GM18868 (cell line): Measurements from ENCODE around the gene RMND5A.

Experiments used
- ATAC-seq: cut with Tn5 transposase; IDR thresholded peaks from one replicate; pipeline ENCODE4 v1.9.1; 2021; ENCODE audit warnings: mild to moderate bottlenecking, moderate library complexity; ENCODE audit not compliant: unreplicated experiment

The RMND5A gene

GRCh38 chr2:86764661-86765309 lies 44.7 kb downstream of the RMND5A start:
- ATAC-seq: peak; percentile 67

DNA sequence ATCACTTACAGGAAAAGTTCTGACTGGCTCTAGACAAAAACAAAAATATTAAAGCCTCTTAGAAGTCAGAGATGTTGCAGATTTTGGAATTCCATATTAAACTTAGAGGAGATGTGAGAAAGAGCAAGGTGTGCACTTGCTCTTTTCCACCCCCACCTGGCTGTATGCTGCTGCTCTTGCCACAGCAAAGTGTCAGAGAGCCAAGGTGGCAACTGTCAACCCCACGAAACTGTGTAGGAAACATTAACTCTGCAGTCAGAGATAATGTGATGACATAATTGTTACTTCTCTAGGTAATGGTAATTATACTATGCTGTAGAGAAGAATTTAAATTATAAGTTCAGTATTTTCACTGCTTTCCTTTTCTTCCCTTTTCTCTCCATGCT lies 45.2 kb downstream of the RMND5A start:
- ATAC-seq: no peak

DNA sequence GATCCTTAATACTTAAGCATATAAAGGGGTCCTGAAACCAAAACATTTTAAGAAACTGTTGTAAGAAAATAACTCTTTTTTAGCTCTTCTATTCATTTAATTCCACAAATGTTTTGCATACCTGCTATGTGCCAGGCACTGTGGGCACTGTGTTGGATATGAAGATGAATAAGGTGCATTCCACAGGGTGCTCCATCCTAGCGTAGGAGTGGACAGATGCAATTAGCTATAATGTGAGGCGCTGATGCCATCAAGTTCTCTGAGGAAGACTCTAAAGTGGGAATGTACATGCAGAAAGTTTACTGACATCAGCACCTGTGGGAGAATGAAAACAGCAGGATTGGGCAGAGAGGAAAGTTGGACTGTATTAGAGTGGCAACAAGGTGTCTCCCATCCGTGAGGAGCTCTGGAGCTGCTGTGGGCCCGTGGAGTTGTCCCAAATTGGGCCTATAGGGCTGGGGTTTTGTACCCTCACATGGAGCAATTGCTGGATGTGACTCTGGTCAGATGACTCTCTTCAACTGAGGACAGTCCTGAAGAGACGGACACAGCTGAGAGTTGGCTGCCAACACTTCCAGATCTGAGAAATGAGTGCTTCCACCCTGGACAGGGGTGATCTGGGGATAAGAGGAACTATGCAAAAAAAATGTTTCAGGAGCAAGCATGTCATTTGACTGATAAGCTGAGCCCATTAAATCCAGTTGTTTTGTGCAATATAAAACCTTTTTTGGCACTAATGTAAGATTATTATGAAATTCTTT lies 48.3 kb downstream of the RMND5A start:
- ATAC-seq: no peak

GRCh38 chr2:86769838-86770237 lies 49.7 kb downstream of the RMND5A start:
- ATAC-seq: no peak

- ATAC-seq: no peak
These were observed 50.8 kb downstream of the RMND5A start for GRCh38 chr2:86770816-86771301.

DNA sequence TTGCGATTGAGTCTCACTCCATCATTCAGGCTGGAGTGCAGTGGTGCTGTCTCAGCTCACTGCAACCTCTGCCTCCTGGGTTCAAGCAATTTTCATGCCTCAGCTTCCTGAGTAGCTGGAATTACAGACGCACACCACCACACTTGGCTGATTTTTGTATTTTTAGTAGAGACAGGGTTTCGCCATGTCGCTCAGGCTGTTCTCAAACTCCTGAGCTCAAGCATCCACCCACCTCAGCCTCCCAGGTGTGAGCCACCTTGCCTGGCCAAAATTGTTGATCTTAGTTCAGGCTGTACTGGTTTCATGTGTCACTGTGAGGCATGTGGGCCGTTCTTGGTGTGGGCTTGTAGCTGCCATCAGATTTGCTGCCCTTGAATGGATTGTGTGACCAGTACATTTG lies 52.5 kb downstream of the RMND5A start:
- no peak for ATAC-seq

DNA sequence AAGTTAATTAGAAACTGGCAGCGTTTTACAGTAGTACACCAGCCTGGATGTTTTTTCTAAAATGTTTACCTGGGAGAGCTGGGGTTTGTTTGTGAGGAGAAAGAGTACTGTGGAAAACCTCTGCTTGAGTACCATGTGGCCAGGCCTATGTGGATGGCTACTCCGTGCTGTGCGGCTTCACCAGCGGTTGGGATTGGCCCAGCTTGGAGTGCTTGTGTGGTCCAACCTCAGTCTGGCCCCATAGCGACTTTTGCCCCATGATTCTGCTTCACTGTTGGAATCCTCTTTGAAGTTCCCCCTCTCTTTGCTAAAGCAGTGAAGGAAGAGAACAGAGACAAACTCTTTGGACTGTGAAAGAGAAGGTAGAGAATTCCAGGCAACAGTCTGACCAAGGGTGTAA lies 54.8 kb downstream of the RMND5A start:
- ATAC-seq: no peak

GRCh38 chr2:86775338-86775737 lies 55.2 kb downstream of the RMND5A start:
- no peak for ATAC-seq

GRCh38 chr2:86776532-86776931 lies 56.4 kb downstream of the RMND5A start:
- ATAC-seq: no peak

DNA sequence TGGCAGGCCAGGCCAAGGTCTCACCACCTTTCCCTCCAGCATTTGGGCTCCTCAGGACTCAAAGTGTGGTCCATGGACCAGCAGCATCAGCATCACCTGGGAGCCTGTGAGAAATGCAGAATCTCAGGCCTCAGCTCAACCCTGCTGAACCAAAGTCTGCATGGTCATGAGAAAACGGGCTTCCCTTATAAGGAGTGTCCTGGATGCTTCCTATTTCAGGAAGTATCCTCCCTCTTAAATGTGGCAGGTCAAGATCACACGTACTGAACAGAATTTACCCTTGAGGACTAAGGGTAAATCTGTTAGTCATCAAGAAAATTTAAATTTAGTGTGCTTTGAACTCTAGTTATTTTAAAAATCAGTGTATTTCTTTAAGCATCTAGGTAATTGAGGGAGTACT lies 58.9 kb downstream of the RMND5A start:
- no peak for ATAC-seq

GRCh38 chr2:86779971-86780370 lies 59.9 kb downstream of the RMND5A start:
- ATAC-seq: no peak

- no peak for ATAC-seq
These were observed 61.3 kb downstream of the RMND5A start for GRCh38 chr2:86781363-86781762.

DNA sequence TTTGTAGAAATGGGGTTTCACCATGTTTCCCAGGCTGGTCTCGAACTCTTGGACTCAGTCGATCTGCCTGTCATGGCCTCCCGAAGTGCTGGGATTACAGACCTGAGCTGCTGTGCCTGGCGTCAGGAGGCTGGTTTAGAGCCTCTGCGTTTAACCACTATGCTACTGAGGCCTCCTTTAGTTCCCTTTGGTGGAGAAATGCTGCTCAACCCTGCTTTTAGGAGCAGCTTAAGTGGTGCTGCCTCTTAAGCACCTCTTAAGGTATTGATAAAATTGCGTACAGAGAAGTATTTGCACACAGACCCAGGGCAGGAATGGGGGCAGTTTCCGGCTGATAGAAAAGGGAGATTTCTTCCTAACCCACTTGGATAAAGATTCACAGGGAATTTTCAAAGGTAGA lies 62.7 kb downstream of the RMND5A start:
- no peak for ATAC-seq

DNA sequence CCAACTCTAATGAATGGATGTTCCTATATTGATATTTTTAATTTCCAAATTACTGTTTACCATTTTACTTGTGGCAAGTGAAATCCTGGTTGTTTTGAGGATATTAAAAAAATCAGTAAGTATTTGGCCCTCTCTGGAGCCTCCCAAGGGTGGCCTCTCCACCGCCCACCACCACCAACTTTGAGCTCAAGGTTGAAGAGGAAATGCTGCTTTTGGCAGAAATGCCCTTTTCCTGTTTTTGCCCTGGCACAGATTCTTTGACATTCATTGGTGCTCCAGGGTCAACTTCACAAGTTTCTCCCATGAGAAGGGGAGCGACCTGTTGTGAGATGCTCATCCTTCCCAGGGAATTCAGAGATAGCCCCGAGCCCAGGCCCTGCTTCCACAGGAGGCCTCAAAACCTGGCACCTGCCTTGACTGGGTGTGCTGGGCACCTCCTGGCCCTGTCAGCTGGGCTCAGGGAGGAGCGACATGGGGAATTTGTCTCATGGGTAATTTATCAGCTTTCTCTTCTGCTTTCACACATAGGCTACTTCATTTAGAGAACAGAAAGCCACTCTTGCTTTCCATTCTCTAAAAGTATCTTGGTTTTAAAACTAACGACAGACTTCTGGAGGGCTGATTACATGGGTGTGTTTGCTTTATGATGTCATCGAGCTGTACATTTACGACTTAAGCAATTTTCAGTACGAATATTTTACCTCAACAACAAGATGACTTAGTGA lies 63.7 kb downstream of the RMND5A start:
- peak; percentile 97 for ATAC-seq

GRCh38 chr2:86785456-86785855 lies 65.4 kb downstream of the RMND5A start:
- no peak for ATAC-seq

DNA sequence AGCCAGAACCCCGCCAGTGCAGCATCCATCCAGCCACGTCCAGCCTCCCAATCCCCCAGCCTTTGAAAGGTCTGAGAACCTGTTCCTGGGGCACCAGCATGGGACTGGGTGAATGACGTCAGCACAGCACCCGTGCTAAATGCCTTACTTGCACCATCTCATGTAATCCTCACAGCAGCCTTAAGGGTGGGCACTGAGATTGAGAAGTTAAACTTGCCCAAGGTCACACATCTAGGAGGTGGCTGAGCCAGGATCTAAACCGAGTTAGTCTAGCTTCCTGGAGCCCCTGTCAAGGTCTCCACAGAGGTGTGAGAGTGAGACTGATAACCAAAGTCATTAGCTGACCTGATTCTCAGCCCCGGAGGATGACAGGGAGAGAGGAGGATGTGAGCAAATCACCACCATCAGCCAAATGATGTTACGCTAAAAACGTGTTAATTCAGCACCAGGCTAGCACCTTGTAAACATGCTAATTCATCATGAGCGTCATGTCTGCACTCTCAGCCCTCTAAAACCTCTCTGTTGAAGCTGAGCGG lies 66.0 kb downstream of the RMND5A start:
- no peak for ATAC-seq

DNA sequence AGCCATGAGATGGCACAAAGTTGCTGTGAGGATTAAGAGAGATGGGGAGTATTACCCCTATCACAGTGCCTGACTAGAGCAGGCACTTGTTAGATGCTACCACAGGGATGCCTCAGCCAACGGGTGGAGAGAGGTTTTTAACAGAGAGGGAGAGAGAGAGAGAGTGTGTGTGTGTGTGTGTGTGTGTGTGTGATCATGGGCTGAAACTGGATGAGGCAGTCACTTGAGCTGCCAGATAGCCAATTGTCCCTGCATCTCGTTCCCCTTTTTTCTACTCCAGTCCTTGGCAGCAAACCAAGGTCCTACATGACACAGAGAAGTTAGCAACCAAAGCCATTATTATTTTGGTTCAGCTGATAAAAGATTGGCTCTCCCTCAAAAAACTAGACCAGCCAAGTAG lies 67.6 kb downstream of the RMND5A start:
- no peak for ATAC-seq

- no peak for ATAC-seq
These were observed 68.1 kb downstream of the RMND5A start for GRCh38 chr2:86788165-86788564.

GRCh38 chr2:86788881-86789686 lies 69.0 kb downstream of the RMND5A start:
- ATAC-seq: no peak

GRCh38 chr2:86789687-86790133 lies 69.6 kb downstream of the RMND5A start:
- ATAC-seq: no peak
